ENCODE data around the gene EVX1. TPM values are rescaled to one million over a fixed set of nuclear protein-coding genes. Genes with fewer than 3 reads are reported as not detected.

The EVX1 gene
- total and polyA plus RNA-seq, 5 donors, result 0.05 TPM; not detected in 4

DNA sequence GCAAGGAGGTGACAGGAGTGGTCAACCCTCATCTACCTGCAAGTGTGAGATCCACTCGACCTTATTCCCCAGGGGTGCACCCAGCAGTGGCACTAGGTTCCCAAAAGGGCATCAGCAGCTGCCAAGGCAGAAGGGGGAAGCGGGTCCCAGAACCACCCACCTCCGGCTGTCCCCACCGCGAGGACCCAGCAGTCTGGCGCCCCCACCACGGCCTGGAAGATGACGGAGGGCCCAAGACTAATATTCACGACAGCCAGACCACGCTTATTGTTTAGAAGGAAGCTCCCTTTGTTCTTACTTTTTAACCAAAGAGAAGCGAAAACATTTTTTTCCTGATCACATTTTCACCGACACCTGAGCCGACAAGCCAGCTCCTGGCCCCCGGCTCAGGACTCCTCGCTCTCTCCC lies 3.6 kb upstream of the EVX1 start:
- no peak for ATAC-seq
- Histone ChIP-seq H3K27me3 (ENCODE audit: control insufficient read depth, insufficient read depth) (no peaks in the 10 kb centered on the region), H3K27ac (ENCODE audit: low read length) (no peak overlapping the region), H3K4me1 (ENCODE audit: control insufficient read depth, insufficient read depth, low read length) (no peaks in the 10 kb centered on the region), H3K4me3 (ENCODE audit: low read length) (peak overlapping the region; percentile 51), H3K9me3 (ENCODE audit: control insufficient read depth, low read length) (no peaks in the 10 kb centered on the region)
- 44% methylated on average over 15 of the region's 15 CpGs for WGBS
- intact Hi-C loops (cut with DNase I), result no loop called here
- no peak for DNase-seq

DNA sequence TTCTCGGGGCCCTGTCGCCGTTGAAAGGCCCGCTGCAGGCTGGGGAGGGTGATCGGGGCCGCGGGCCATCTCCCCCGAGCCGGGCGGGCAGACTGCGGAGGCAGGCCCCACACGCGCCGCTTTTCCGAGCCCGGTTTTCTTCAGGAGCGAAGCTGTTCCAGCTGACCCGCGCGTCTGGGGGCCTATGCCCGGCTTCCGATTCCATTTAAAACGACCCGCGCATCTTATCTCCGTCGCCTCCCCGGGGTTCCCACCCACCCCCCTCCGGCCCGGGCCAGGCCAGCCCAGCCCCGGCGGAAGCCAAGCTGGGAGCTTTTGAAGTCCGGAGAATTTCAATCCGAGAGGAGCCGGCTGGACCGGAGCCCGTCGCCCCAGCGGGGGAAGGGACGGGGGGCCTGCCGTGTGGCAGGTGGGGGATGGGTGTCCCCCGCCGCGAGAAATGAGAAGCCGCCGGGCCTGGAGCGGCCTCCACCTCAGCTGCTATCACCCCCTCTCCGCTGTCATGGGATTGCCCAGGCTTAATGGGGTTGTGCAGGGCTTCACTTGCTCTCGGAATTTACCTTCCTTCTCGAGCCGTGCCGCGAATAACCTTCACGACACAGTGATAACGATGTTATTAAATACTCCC lies 3.1 kb upstream of the EVX1 start:
- intact Hi-C loops (cut with DNase I), result no loop called here
- no peaks in the 10 kb centered on the region for H3K4me1 ChIP-seq (ENCODE audit: control insufficient read depth, insufficient read depth, low read length)
- peak overlapping the region; percentile 51 for H3K4me3 ChIP-seq (ENCODE audit: low read length)
- no peak overlapping the region for H3K27ac ChIP-seq (ENCODE audit: low read length)
- no peak for DNase-seq
- no peak for ATAC-seq
- no peaks in the 10 kb centered on the region for H3K9me3 ChIP-seq (ENCODE audit: control insufficient read depth, low read length)
- H3K27me3 ChIP-seq (ENCODE audit: control insufficient read depth, insufficient read depth), result no peaks in the 10 kb centered on the region
- 2% methylated on average over 55 of the region's 55 CpGs for WGBS

DNA sequence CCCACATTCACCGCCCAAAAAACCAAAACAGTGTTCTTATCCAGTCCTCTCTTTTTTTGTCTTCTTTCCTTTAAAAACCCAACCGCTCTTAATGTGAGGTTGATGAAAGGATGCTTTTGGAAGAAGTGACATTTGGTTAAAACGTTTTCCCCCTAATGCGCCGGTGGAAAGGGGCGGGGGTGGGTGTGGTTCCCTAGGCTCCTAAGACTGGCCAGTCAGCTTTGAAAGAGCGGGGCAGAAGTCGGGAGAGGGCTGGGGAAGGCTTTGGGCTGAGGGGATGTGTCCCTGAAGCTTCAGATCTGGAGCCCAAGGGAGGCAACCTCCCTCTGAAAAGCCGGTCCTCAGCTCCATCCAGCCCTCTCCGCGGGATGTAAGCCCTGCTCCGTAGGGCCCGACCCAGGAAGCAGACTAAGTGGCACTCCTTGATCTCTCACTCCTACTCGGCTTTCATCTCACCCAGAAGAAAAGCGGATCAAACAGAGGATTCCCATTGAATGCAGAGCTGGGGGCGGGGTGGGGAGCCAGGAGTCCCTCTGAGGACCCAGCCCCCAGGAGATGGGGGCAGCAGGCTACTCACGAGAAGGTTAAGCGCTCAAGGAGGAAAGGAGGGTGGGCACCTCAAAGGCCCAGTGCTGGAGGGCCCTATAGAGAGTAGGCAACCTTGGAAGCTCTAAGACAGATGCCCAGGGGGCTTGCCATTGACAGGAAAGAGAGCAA lies 2.4 kb upstream of the EVX1 start:
- H3K27ac ChIP-seq (ENCODE audit: low read length), result no peak overlapping the region
- DNase-seq (no peak), ATAC-seq (no peak)
- intact Hi-C loops (cut with DNase I), result no loop called here
- H3K9me3 ChIP-seq (ENCODE audit: control insufficient read depth, low read length), result no peaks in the 10 kb centered on the region
- H3K4me3 ChIP-seq (ENCODE audit: low read length), result peak overlapping the region; percentile 51
- H3K4me1 ChIP-seq (ENCODE audit: control insufficient read depth, insufficient read depth, low read length), result no peaks in the 10 kb centered on the region
- no peaks in the 10 kb centered on the region for H3K27me3 ChIP-seq (ENCODE audit: control insufficient read depth, insufficient read depth)
- 9% methylated on average over 18 of the region's 18 CpGs for WGBS

DNA sequence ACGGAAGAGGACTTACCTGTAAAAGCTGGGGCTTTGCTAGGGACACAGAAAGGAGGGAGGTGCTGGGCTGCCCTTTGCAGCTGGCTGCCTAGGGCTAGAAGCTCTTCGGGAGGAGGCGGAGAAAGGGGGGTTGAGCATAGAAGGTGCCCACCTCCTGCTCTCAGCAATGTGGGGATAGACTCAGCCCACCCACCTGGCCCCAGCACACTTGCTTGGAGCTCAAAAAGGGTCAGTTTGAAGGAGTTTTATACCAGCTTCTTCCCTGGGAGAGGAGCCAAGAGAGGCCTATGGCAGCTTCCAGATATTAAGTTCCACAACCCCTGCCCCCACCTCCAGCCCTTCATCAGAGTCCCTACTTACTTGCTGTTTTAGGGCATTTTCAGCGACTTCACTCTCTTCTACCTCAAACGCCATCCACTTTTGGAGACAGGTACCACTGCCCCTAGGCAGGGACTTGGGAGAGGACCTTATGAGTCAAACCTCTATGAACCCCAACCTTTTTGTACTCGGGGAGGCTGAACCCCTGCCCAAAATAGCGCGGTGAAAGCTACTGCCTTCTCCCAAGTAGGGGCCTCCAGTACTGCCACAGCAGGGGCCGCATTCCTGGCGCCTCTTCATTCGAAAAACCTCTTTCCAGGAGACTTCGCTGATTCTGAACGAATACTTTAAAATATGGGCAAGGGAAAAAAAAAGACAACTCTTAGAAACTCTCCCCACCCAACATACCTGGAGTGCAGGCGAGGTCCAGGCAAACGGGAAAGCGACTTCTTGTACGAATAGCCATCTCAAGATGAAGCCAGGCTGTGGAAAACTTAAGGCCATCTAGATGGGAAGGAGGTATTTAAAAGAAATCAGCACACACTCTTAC lies 1.2 kb upstream of the EVX1 start:
- Histone ChIP-seq H3K4me1 (ENCODE audit: control insufficient read depth, insufficient read depth, low read length) (no peaks in the 10 kb centered on the region), H3K4me3 (ENCODE audit: low read length) (no peak overlapping the region), H3K27me3 (ENCODE audit: control insufficient read depth, insufficient read depth) (no peaks in the 10 kb centered on the region), H3K9me3 (ENCODE audit: control insufficient read depth, low read length) (no peaks in the 10 kb centered on the region), H3K27ac (ENCODE audit: low read length) (no peak overlapping the region)
- ATAC-seq (no peak), DNase-seq (no peak)
- intact Hi-C loops (cut with DNase I), result no loop called here
- WGBS, result 20% methylated on average over 17 of the region's 17 CpGs

DNA sequence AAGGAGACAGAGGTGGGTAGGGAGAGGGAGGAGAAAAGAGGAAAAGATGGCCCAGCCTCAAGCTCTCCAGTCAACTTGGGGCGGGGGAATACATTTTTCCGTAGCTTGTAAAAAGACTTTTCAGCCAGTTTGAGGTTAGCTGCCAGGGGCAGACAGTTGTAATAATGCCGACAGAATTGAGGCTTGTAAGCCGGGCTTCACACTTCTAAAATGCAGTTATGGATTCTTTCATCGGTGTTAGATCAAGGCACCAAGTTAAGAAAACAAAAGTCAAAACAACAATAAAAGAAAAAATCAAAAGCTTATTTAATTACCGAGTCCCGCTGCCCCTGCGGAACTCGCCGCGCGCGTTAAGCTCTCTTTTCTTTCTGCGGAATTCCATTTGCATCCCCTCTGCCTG lies 448 bp upstream of the EVX1 start:
- Histone ChIP-seq H3K4me3 (ENCODE audit: low read length) (peak overlapping the region; percentile 11), H3K27me3 (ENCODE audit: control insufficient read depth, insufficient read depth) (no peaks in the 10 kb centered on the region), H3K9me3 (ENCODE audit: control insufficient read depth, low read length) (no peaks in the 10 kb centered on the region), H3K4me1 (ENCODE audit: control insufficient read depth, insufficient read depth, low read length) (no peaks in the 10 kb centered on the region), H3K27ac (ENCODE audit: low read length) (no peak overlapping the region)
- intact Hi-C loops (cut with DNase I), result no loop called here
- DNase-seq (no peak), ATAC-seq (no peak)
- WGBS, result 10% methylated on average over 14 of the region's 14 CpGs

DNA sequence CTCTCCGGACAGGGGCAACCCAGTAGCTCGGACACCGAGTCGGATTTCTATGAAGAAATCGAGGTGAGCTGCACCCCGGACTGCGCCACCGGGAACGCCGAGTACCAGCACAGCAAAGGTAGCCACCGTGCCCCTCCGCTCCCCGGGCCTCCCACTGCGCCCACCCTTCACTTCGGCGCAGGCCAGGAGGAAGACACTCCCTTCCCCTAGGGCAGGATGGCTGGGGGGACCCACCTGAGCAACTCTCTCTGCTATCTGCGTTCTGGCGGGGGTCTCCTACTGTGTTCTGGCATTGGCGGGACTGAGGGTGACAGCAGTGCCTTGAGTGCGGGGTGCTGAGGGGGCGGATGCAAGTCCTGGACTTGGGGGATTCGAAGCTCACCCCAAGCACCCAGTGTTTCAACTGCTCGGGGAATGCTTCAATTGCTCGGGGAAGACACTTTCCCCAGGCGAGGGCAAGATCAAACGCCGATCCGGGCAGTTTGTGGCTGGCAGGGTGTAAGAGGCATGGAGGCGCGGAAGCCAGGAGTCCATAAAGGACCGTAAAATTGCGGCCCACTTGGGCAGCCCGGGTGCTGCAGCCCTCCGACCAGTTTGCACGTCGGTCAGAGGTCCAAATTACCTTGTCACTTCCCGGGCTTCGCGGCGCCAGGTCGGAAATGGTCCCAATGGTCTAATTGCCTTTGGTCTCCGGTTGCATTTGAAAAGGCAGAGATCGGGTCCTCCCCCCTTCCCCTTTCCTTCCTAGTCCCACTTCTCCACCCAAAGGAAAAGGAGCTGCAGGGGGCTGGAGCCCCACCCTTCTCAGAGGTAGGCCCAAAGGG lies 950 bp downstream of the EVX1 start:
- intact Hi-C loops (cut with DNase I), result no loop called here
- Histone ChIP-seq H3K27ac (ENCODE audit: low read length) (no peak overlapping the region), H3K4me3 (ENCODE audit: low read length) (no peak overlapping the region), H3K4me1 (ENCODE audit: control insufficient read depth, insufficient read depth, low read length) (no peaks in the 10 kb centered on the region), H3K27me3 (ENCODE audit: control insufficient read depth, insufficient read depth) (no peaks in the 10 kb centered on the region), H3K9me3 (ENCODE audit: control insufficient read depth, low read length) (no peaks in the 10 kb centered on the region)
- DNase-seq, result no peak
- 6% methylated on average over 43 of the region's 43 CpGs for WGBS
- no peak for ATAC-seq

DNA sequence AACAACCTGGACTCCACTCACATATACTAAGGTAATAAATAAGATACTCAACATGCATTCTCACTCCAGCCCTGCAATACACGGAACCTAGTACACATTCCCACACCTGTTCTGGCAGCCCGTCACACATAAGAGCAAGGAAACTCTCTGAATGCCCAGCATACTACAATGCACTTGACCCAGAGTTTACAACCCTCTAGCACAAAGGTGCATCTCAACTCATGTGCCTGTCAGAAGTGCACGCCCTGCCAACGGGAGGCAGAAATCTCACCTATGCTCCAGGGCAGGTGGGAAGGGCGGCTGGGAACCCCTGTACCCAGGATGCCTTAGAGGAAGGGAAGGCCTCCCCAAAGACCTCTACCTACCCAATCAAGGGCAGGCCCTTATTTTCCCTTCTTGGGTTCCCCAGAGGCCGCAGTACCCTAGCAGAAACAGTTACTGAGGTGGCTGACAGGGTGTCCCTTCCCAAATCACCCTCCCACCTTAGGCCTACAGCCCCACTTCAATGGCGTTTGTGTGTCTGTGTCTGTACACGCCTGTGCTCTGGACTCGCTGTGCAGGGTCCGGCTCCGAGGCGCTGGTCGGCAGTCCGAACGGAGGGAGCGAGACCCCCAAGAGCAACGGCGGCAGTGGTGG lies 2.0 kb downstream of the EVX1 start:
- Histone ChIP-seq H3K9me3 (ENCODE audit: control insufficient read depth, low read length) (no peaks in the 10 kb centered on the region), H3K27ac (ENCODE audit: low read length) (no peak overlapping the region), H3K4me1 (ENCODE audit: control insufficient read depth, insufficient read depth, low read length) (no peaks in the 10 kb centered on the region), H3K4me3 (ENCODE audit: low read length) (no peak overlapping the region), H3K27me3 (ENCODE audit: control insufficient read depth, insufficient read depth) (no peaks in the 10 kb centered on the region)
- intact Hi-C loops (cut with DNase I), result no loop called here
- DNase-seq, result no peak
- no peak for ATAC-seq
- 16% methylated on average over 18 of the region's 18 CpGs for WGBS

DNA sequence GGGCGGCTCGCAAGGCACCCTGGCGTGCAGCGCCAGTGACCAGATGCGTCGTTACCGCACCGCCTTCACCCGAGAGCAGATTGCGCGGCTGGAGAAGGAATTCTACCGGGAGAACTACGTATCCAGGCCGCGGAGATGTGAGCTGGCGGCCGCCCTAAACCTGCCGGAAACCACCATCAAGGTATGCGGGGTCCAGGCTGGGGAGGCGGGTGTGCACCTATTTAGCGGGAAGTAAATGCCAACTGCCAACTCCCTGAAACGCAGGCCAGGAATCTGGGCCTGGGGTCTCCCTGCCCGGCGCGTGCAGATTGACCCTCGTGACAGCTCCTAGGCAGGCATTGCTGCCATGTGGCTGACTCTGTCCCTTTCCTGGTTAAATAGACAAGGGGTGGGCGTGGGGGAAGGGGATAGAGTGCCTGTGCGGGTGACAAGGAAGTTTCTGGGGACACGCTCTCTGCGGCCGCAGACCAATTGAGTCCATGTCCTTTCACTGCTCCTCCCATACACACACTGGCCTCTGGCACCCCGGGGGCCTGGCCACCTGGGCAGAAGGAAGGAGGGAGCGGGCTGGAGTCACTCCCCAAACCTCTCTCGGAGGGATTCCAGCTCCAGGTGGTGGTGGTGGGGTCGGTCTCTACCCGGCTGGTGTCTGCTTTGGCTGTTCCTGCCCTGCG lies 2.7 kb downstream of the EVX1 start:
- Histone ChIP-seq H3K27ac (ENCODE audit: low read length) (no peak overlapping the region), H3K4me1 (ENCODE audit: control insufficient read depth, insufficient read depth, low read length) (no peaks in the 10 kb centered on the region), H3K4me3 (ENCODE audit: low read length) (peak overlapping the region; percentile 15), H3K27me3 (ENCODE audit: control insufficient read depth, insufficient read depth) (no peaks in the 10 kb centered on the region), H3K9me3 (ENCODE audit: control insufficient read depth, low read length) (no peaks in the 10 kb centered on the region)
- 11% methylated on average over 37 of the region's 37 CpGs for WGBS
- intact Hi-C loops (cut with DNase I), result no loop called here
- peak in 1 of 2 donors; percentile 11 for ATAC-seq
- no peak for DNase-seq

DNA sequence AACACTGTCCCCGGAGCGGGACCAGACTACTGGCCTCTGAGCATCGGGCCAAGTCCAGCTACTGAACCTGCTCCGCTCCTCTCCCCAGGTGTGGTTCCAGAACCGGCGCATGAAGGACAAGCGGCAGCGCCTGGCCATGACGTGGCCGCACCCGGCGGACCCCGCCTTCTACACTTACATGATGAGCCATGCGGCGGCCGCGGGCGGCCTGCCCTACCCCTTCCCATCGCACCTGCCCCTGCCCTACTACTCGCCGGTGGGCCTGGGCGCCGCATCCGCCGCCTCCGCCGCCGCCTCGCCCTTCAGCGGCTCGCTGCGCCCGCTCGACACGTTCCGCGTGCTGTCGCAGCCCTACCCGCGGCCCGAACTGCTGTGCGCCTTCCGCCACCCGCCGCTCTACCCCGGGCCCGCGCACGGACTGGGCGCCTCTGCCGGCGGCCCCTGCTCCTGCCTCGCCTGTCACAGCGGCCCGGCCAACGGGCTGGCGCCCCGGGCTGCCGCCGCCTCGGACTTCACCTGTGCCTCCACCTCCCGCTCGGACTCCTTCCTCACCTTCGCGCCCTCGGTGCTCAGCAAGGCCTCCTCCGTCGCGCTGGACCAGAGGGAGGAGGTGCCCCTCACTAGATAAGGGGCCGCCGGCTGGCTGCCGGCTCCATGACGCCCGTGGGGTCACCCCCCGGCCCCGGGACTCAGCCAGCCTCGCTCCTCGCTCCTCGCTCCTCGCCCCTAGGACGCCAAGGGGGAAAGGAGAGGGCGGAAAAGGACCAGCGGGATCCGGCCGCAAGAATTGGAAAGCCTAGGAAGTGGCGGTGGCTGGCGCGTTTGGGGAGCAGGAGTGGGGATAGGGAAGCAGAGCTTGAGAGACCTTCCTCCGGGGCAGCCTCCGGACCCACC lies 3.4 kb downstream of the EVX1 start:
- intact Hi-C loops (cut with DNase I), result no loop called here
- Histone ChIP-seq H3K4me3 (ENCODE audit: low read length) (peak overlapping the region; percentile 15), H3K27ac (ENCODE audit: low read length) (no peak overlapping the region), H3K27me3 (ENCODE audit: control insufficient read depth, insufficient read depth) (no peaks in the 10 kb centered on the region), H3K9me3 (ENCODE audit: control insufficient read depth, low read length) (no peaks in the 10 kb centered on the region), H3K4me1 (ENCODE audit: control insufficient read depth, insufficient read depth, low read length) (no peaks in the 10 kb centered on the region)
- 5% methylated on average over 90 of the region's 90 CpGs for WGBS
- DNase-seq (no peak), ATAC-seq (peak; percentile 28 to 39)
